ENCODE measurements around the gene NUP210L.

The NUP210L gene

DNA sequence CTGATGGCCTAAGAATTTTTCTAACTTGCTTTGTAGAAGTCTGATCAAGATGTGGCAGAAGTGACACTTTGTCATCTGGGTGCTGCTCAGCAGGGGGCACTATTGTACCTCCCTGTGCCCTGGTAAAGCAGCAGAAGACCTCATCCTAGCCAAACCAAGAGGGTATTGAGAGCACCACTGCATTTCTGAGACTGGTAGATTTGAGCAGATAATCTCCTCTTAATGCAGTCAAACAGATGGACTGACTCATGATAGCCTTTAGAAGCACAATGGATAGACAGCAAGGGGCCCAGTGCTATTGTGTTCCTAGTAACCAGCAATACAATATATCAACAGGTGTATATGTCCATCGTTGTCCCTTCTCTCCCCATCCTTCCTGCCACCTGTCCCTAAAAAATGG, 31.3 kb upstream of the NUP210L start (continued):
- TF ChIP-seq, protein P1, sequence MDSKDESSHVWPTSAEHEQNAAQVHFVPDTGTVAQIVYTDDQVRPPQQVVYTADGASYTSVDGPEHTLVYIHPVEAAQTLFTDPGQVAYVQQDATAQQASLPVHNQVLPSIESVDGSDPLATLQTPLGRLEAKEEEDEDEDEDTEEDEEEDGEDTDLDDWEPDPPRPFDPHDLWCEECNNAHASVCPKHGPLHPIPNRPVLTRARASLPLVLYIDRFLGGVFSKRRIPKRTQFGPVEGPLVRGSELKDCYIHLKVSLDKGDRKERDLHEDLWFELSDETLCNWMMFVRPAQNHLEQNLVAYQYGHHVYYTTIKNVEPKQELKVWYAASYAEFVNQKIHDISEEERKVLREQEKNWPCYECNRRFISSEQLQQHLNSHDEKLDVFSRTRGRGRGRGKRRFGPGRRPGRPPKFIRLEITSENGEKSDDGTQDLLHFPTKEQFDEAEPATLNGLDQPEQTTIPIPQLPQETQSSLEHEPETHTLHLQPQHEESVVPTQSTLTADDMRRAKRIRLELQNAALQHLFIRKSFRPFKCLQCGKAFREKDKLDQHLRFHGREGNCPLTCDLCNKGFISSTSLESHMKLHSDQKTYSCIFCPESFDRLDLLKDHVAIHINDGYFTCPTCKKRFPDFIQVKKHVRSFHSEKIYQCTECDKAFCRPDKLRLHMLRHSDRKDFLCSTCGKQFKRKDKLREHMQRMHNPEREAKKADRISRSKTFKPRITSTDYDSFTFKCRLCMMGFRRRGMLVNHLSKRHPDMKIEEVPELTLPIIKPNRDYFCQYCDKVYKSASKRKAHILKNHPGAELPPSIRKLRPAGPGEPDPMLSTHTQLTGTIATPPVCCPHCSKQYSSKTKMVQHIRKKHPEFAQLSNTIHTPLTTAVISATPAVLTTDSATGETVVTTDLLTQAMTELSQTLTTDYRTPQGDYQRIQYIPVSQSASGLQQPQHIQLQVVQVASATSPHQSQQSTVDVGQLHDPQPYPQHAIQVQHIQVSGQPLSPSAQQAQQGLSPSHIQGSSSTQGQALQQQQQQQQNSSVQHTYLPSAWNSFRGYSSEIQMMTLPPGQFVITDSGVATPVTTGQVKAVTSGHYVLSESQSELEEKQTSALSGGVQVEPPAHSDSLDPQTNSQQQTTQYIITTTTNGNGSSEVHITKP (tag by site-specific recombination; IDR thresholded peaks at IDR 0.05) = peak; percentile 72
- 0 out of 2 replicates have a peak, but pooled peaks have one; percentile 19 for TF ChIP-seq TRIM28 (IDR thresholded peaks at IDR 0.05; ENCODE audit: borderline replicate concordance, low read length)
- TF ChIP-seq, protein P2, sequence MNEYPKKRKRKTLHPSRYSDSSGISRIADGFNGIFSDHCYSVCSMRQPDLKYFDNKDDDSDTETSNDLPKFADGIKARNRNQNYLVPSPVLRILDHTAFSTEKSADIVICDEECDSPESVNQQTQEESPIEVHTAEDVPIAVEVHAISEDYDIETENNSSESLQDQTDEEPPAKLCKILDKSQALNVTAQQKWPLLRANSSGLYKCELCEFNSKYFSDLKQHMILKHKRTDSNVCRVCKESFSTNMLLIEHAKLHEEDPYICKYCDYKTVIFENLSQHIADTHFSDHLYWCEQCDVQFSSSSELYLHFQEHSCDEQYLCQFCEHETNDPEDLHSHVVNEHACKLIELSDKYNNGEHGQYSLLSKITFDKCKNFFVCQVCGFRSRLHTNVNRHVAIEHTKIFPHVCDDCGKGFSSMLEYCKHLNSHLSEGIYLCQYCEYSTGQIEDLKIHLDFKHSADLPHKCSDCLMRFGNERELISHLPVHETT (tag by site-specific recombination; IDR thresholded peaks at IDR 0.05) = 0 out of 2 replicates have a peak, but pooled peaks have one; percentile 22
- TF ChIP-seq, protein P3, sequence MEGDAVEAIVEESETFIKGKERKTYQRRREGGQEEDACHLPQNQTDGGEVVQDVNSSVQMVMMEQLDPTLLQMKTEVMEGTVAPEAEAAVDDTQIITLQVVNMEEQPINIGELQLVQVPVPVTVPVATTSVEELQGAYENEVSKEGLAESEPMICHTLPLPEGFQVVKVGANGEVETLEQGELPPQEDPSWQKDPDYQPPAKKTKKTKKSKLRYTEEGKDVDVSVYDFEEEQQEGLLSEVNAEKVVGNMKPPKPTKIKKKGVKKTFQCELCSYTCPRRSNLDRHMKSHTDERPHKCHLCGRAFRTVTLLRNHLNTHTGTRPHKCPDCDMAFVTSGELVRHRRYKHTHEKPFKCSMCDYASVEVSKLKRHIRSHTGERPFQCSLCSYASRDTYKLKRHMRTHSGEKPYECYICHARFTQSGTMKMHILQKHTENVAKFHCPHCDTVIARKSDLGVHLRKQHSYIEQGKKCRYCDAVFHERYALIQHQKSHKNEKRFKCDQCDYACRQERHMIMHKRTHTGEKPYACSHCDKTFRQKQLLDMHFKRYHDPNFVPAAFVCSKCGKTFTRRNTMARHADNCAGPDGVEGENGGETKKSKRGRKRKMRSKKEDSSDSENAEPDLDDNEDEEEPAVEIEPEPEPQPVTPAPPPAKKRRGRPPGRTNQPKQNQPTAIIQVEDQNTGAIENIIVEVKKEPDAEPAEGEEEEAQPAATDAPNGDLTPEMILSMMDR (tag by site-specific recombination; IDR thresholded peaks at IDR 0.05) = peak; percentile 81
- no peak for TF ChIP-seq MYNN (tag by site-specific recombination; IDR thresholded peaks at IDR 0.05; ENCODE audit: borderline replicate concordance)
- TF ChIP-seq ZNF473 (tag by site-specific recombination; IDR thresholded peaks at IDR 0.05) = no peak
- TF ChIP-seq SCRT2 (tag by site-specific recombination; IDR thresholded peaks at IDR 0.05) = peak; percentile 98
- peak; percentile 20; the same call in 1 of the 2 replicates for TF ChIP-seq ZNF366 (tag by site-specific recombination; conservative IDR thresholded peaks at IDR 0.05)
- TF ChIP-seq ZNF707 (tag by site-specific recombination; IDR thresholded peaks at IDR 0.05) = no peak
- TF ChIP-seq GLIS1 (tag by site-specific recombination; IDR thresholded peaks at IDR 0.05) = peak; percentile 17; the same call in 1 of the 2 replicates
- TF ChIP-seq, protein P4, sequence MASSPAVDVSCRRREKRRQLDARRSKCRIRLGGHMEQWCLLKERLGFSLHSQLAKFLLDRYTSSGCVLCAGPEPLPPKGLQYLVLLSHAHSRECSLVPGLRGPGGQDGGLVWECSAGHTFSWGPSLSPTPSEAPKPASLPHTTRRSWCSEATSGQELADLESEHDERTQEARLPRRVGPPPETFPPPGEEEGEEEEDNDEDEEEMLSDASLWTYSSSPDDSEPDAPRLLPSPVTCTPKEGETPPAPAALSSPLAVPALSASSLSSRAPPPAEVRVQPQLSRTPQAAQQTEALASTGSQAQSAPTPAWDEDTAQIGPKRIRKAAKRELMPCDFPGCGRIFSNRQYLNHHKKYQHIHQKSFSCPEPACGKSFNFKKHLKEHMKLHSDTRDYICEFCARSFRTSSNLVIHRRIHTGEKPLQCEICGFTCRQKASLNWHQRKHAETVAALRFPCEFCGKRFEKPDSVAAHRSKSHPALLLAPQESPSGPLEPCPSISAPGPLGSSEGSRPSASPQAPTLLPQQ (tag by site-specific recombination; IDR thresholded peaks at IDR 0.05) = 0 out of 2 replicates have a peak, but pooled peaks have one; percentile 13
- TF ChIP-seq ZEB2 (tag by site-specific recombination; IDR thresholded peaks at IDR 0.05) = peak; percentile 32; the same call in 1 of the 2 replicates
- TF ChIP-seq, protein P5, sequence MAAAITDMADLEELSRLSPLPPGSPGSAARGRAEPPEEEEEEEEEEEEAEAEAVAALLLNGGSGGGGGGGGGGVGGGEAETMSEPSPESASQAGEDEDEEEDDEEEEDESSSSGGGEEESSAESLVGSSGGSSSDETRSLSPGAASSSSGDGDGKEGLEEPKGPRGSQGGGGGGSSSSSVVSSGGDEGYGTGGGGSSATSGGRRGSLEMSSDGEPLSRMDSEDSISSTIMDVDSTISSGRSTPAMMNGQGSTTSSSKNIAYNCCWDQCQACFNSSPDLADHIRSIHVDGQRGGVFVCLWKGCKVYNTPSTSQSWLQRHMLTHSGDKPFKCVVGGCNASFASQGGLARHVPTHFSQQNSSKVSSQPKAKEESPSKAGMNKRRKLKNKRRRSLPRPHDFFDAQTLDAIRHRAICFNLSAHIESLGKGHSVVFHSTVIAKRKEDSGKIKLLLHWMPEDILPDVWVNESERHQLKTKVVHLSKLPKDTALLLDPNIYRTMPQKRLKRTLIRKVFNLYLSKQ (tag by site-specific recombination; IDR thresholded peaks at IDR 0.05; ENCODE audit: borderline replicate concordance) = no peak
- peak; percentile 95 for TF ChIP-seq SCRT1 (tag by site-specific recombination; IDR thresholded peaks at IDR 0.05; ENCODE audit: borderline replicate concordance)
